B cell (primary cell): ENCODE data around the gene ARHGAP4. TPM values are rescaled to one million over a fixed set of nuclear protein-coding genes. Genes with fewer than 3 reads are reported as not detected.

Source experiments
- ATAC-seq: fragments of 200-7000 bp; cut with Tn5 transposase; one replicate; pipeline ENCODE4 v1.10.0; 2021; ENCODE audit warnings: low read depth, mild to moderate bottlenecking, moderate number of reproducible peaks, moderate library complexity
- CTCF ChIA-PET: fragments of 350-600 bp; sonication (Branson Sonifier 250); formaldehyde crosslinking; loops from one replicate; lab custom pipeline; 2021; ENCODE audit warnings: antibody characterized with exemption, inconsistent platforms; lab: Charles Lee
- POLR2A ChIA-PET: fragments of 350-600 bp; sonication (Branson Sonifier 250); formaldehyde crosslinking; loops from one replicate; lab custom pipeline; 2021; ENCODE audit warnings: antibody characterized with exemption; lab: Charles Lee
- DNase-seq: peaks from one replicate; pipeline ENCODE4 v3.0.0; 2013
- H2AFZ ChIP-seq: 2 replicates; pipeline ENCODE4 v1.6.1; 2012; ENCODE audit warnings: mild to moderate bottlenecking, low read depth, low read length; ENCODE audit not compliant: insufficient read depth, poor library complexity, severe bottlenecking
- H3K27ac ChIP-seq, 2 donors: 1 replicate in 1 of 2; 2 replicates in 1 of 2; pipeline ENCODE4 v1.5.1; 2012 to 2013; ENCODE audit warnings: low read length in 2 of 2, mild to moderate bottlenecking in 2 of 2, moderate library complexity in 1 of 2
- H3K27me3 ChIP-seq, 4 experiments: fragments of 200-600 bp in 1 of 4; sonication (generic) in 1 of 4; replicated peaks in 1 of 4; 1 replicate in 2 of 4; 2 replicates in 2 of 4; pipeline versions ENCODE4 v1.6.1 to v1.7.0; 2013 to 2016; ENCODE audit warnings: low read length in 3 of 4, mild to moderate bottlenecking in 2 of 4, mixed read lengths in 1 of 4, moderate library complexity in 1 of 4; ENCODE audit not compliant: insufficient read depth in 4 of 4, control insufficient read depth in 3 of 4; ENCODE audit errors: control extremely low read depth in 1 of 4
- H3K36me3 ChIP-seq, 2 experiments: replicated peaks in 1 of 2; 1 replicate in 1 of 2; 2 replicates in 1 of 2; pipeline versions ENCODE4 v1.6.1 to v1.7.1; 2013; ENCODE audit warnings: low read length in 1 of 2; ENCODE audit not compliant: insufficient read depth in 2 of 2, control insufficient read depth in 1 of 2; ENCODE audit errors: control extremely low read depth in 1 of 2, extremely low read depth in 1 of 2
- H3K4me1 ChIP-seq, 2 donors: fragments of 200-600 bp in 1 of 2; sonication (generic) in 1 of 2; 1 replicate in 1 of 2; 2 replicates in 1 of 2; pipeline versions ENCODE4 v1.5.1 to v1.6.1; 2013 to 2017; ENCODE audit warnings: low read length in 2 of 2; ENCODE audit not compliant: control insufficient read depth in 2 of 2, insufficient read depth in 2 of 2
- H3K4me2 ChIP-seq: replicated peaks from 2 replicates; pipeline ENCODE3; 2012; ENCODE audit warnings: mild to moderate bottlenecking, low read depth, low read length; ENCODE audit not compliant: poor library complexity, severe bottlenecking
- H3K4me3 ChIP-seq, 5 experiments: fragments of 200-600 bp in 1 of 5; sonication (generic) in 1 of 5; 1 replicate in 3 of 5; 2 replicates in 2 of 5; pipeline versions ENCODE4 v1.5.1 to v1.7.0; 2011 to 2016; ENCODE audit warnings: low read length in 4 of 5, mild to moderate bottlenecking in 4 of 5, low read depth in 2 of 5, control low read depth in 1 of 5, moderate library complexity in 1 of 5; ENCODE audit not compliant: insufficient read depth in 1 of 5; ENCODE audit errors: control extremely low read depth in 1 of 5, extremely low read depth in 1 of 5
- H3K79me2 ChIP-seq: fragments of 200-600 bp; sonication (generic); one replicate; pipeline ENCODE4 v1.6.0; 2016; ENCODE audit warnings: low read length; ENCODE audit not compliant: control insufficient read depth, insufficient read depth
- H3K9ac ChIP-seq: fragments of 200-600 bp; sonication (generic); 2 replicates; pipeline ENCODE4 v1.6.1; 2017; ENCODE audit warnings: mild to moderate bottlenecking, low read length, moderate library complexity
- H3K9me3 ChIP-seq, 3 donors: one replicate each; pipeline versions ENCODE4 v1.6.1 to v1.7.1; 2013; ENCODE audit warnings: low read length in 2 of 3; ENCODE audit not compliant: control insufficient read depth in 2 of 3, insufficient read depth in 1 of 3; ENCODE audit errors: control extremely low read depth in 1 of 3
- H4K20me1 ChIP-seq: 2 replicates; pipeline ENCODE4 v1.6.0; 2012; ENCODE audit warnings: mild to moderate bottlenecking, low read length; ENCODE audit not compliant: insufficient read depth, control insufficient read depth, poor library complexity, severe bottlenecking
- H3K27ac Mint-ChIP-seq: one replicate; pipeline ENCODE4 v1.8.0; 2021; ENCODE audit warnings: mixed read lengths
- H3K27me3 Mint-ChIP-seq: one replicate; pipeline ENCODE4 v1.8.0; 2021; ENCODE audit warnings: mixed read lengths
- H3K4me1 Mint-ChIP-seq: one replicate; pipeline ENCODE4 v1.8.0; 2021; ENCODE audit warnings: mixed read lengths
- H3K4me3 Mint-ChIP-seq: one replicate; pipeline ENCODE4 v1.8.0; 2021; ENCODE audit warnings: mixed read lengths
- H3K9me3 Mint-ChIP-seq: one replicate; pipeline ENCODE4 v1.8.0; 2022; ENCODE audit warnings: mixed read lengths; ENCODE audit not compliant: insufficient read depth
- EZH2 ChIP-seq: IDR thresholded peaks from 2 replicates; pipeline ENCODE4 v1.6.1; 2012; ENCODE audit warnings: borderline replicate concordance, low read depth, mild to moderate bottlenecking, moderate library complexity, low read length; ENCODE audit not compliant: insufficient read depth, poor library complexity, severe bottlenecking
- WGBS: methylation state at CpG from one replicate; pipeline ENCODE4 v1.1.5; 2013; ENCODE audit warnings: missing lambda C conversion rate; ENCODE audit not compliant: insufficient coverage; 5-methylcytosine and 5-hydroxymethylcytosine counted together
- intact Hi-C: fragments of 100-400 bp; cut with micrococcal nuclease; formaldehyde crosslinking; loops from one replicate; pipeline ENCODE4 v1.10.0; 2022
- polyA plus RNA-seq: library from polyadenylated mRNA; depleted of rRNA; stranded (reverse); fragments of >200 nt; gene quantifications from 2 replicates; pipeline ENCODE4 v1.2.3, GENCODE V29; 2012
- total RNA-seq, 2 donors: library from RNA; stranded (reverse); fragments of 120-200 nt in 1 of 2; gene quantifications; 1 replicate in 1 of 2; 2 replicates in 1 of 2; pipeline versions ENCODE4 v1.2.3 to v1.2.4, GENCODE V29; 2013 to 2022
- TF ChIP-seq, protein P1 (sequence below): fragments of 200-600 bp; IDR thresholded peaks from one replicate; pipeline ENCODE4 v1.8.0; 2022; ENCODE audit warnings: antibody characterized with exemption, mild to moderate bottlenecking

The ARHGAP4 gene
- total and polyA plus RNA-seq, 2 donors (not counting 1 experiment from before 2014, with no cell fraction given), result 242 to 711 TPM

GRCh38 chrX:153870791-153871360, 55.2 kb downstream of the ARHGAP4 start:
- no peaks in the 10 kb centered on the region for H3K4me1 ChIP-seq
- H3K4me2 ChIP-seq, result no peak overlapping the region
- Mint-ChIP-seq H3K27me3 (peaks cover 5% of the 10 kb centered on the region), H3K9me3 (no peaks in the 10 kb centered on the region), H3K4me3 (no peak overlapping the region), H3K4me1 (peaks cover 2% of the 10 kb centered on the region), H3K27ac (no peak overlapping the region)
- H4K20me1 ChIP-seq, result no peaks in the 10 kb centered on the region
- peaks cover 0 to 3% (median 0%) of the 10 kb centered on the region in 3 donors for H3K9me3 ChIP-seq
- DNase-seq (no peak), ATAC-seq (no peak)
- POLR2A ChIA-PET, result no interaction called here
- peaks cover 0 to 7% (median 0%) of the 10 kb centered on the region in 4 experiments for H3K27me3 ChIP-seq
- intact Hi-C loops, result no loop called here
- no peak overlapping the region for H3K9ac ChIP-seq
- H3K27ac ChIP-seq, result no peak overlapping the region
- WGBS, result 71% methylated on average over 1 of the region's 21 CpGs
- no peak overlapping the region for H2AFZ ChIP-seq
- H3K36me3 ChIP-seq, result no peaks in the 10 kb centered on the region
- TF ChIP-seq EZH2, result no peak
- TF ChIP-seq, protein P1, sequence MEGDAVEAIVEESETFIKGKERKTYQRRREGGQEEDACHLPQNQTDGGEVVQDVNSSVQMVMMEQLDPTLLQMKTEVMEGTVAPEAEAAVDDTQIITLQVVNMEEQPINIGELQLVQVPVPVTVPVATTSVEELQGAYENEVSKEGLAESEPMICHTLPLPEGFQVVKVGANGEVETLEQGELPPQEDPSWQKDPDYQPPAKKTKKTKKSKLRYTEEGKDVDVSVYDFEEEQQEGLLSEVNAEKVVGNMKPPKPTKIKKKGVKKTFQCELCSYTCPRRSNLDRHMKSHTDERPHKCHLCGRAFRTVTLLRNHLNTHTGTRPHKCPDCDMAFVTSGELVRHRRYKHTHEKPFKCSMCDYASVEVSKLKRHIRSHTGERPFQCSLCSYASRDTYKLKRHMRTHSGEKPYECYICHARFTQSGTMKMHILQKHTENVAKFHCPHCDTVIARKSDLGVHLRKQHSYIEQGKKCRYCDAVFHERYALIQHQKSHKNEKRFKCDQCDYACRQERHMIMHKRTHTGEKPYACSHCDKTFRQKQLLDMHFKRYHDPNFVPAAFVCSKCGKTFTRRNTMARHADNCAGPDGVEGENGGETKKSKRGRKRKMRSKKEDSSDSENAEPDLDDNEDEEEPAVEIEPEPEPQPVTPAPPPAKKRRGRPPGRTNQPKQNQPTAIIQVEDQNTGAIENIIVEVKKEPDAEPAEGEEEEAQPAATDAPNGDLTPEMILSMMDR, result no peak
- H3K79me2 ChIP-seq, result no peaks in the 10 kb centered on the region
- no peak overlapping the region for H3K4me3 ChIP-seq
- CTCF ChIA-PET, result interaction anchor here (0.9 kb wide), 1 partner anchor 30 kb away, joined by 3 read pairs; no protein-coding TSS in a partner anchor

DNA sequence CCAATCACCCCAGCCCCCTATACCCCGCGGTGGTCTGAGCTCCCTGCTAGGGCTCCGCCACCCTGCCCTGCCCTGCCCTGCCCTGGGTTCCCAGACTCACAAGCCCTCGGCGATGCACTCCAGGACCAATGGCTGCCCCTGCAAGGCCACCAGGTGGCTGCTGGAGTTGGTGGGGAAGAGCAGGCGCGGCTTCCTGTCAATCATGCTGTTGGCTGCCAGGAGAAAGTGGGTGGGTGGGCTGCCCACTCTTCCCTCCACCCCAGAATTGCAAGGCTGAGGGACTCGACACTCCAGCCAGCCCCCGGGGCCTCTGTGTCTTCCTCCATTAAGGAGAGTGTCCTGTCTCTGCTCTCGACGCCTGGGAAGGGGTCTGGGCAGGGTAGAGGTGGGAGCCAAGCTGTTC, 55.8 kb downstream of the ARHGAP4 start:
- H3K79me2 ChIP-seq, result no peaks in the 10 kb centered on the region
- Mint-ChIP-seq H3K9me3 (no peaks in the 10 kb centered on the region), H3K27me3 (peaks cover 5% of the 10 kb centered on the region), H3K4me3 (no peak overlapping the region), H3K4me1 (peaks cover 2% of the 10 kb centered on the region), H3K27ac (no peak overlapping the region)
- ChIA-PET POLR2A (interaction anchor here (0.6 kb wide), 1 partner anchor 33 kb away, joined by 5 read pairs; no protein-coding TSS in a partner anchor), CTCF (no interaction called here)
- intact Hi-C loops, result no loop called here
- H3K4me2 ChIP-seq, result no peak overlapping the region
- H3K4me3 ChIP-seq, result no peak overlapping the region
- H3K27me3 ChIP-seq, result peaks cover 0 to 4% (median 0%) of the 10 kb centered on the region in 4 experiments
- WGBS, result no CpG with 5 or more reads among the region's 11 CpGs
- no peaks in the 10 kb centered on the region for H4K20me1 ChIP-seq
- H3K9ac ChIP-seq, result no peak overlapping the region
- DNase-seq (no peak), ATAC-seq (no peak)
- no peak for TF ChIP-seq EZH2
- TF ChIP-seq, protein P1, result no peak
- H3K27ac ChIP-seq, result no peak overlapping the region
- H3K4me1 ChIP-seq, result no peaks in the 10 kb centered on the region
- no peaks in the 10 kb centered on the region for H3K9me3 ChIP-seq
- no peak overlapping the region for H2AFZ ChIP-seq
- H3K36me3 ChIP-seq, result no peaks in the 10 kb centered on the region
